Karpas-422 (cell line): Measurements from ENCODE around the gene SLC30A4. TPM values are rescaled to one million over a fixed set of nuclear protein-coding genes. Genes with fewer than 3 reads are reported as not detected.

Experiments used
- DNase-seq: peaks from one replicate; pipeline ENCODE4 v3.0.0-alpha.2; 2015
- H2AFZ ChIP-seq: fragments of 200-600 bp; sonication (generic); 2 replicates; pipeline ENCODE4 v1.6.1; 2014; ENCODE audit warnings: antibody characterized with exemption, low read length, mixed read lengths
- H3K27ac ChIP-seq: fragments of 200-600 bp; sonication (generic); 2 replicates; pipeline ENCODE4 v1.5.1; 2014; ENCODE audit warnings: mild to moderate bottlenecking, low read length, moderate library complexity
- H3K27me3 ChIP-seq: fragments of 200-600 bp; sonication (generic); 2 replicates; pipeline ENCODE4 v1.6.1; 2014; ENCODE audit warnings: low read length, mixed read lengths
- H3K36me3 ChIP-seq: fragments of 200-600 bp; sonication (generic); 2 replicates; pipeline ENCODE4 v1.6.1; 2014; ENCODE audit warnings: low read length, mixed read lengths; ENCODE audit not compliant: insufficient read depth
- H3K4me1 ChIP-seq: fragments of 200-600 bp; sonication (generic); 2 replicates; pipeline ENCODE4 v1.6.1; 2014; ENCODE audit warnings: mild to moderate bottlenecking, low read length, mixed read lengths
- H3K4me2 ChIP-seq: fragments of 200-600 bp; sonication (generic); 2 replicates; pipeline ENCODE4 v1.6.1; 2014; ENCODE audit warnings: low read length, low read depth, mild to moderate bottlenecking; ENCODE audit not compliant: poor library complexity, severe bottlenecking
- H3K4me3 ChIP-seq: fragments of 200-600 bp; sonication (generic); 2 replicates; pipeline ENCODE4 v1.5.1; 2014; ENCODE audit warnings: mild to moderate bottlenecking, antibody characterized with exemption, low read length, mixed read lengths
- H3K79me2 ChIP-seq: fragments of 200-600 bp; sonication (generic); 2 replicates; pipeline ENCODE4 v1.6.1; 2014; ENCODE audit warnings: mild to moderate bottlenecking, low read length, mixed read lengths
- H3K9ac ChIP-seq: fragments of 200-600 bp; sonication (generic); 2 replicates; pipeline ENCODE4 v1.6.0; 2014; ENCODE audit warnings: low read length
- H3K9me2 ChIP-seq: fragments of 200-600 bp; sonication (generic), shearing (Covaris generic); replicated peaks from 2 replicates; pipeline ENCODE4 v1.6.0; 2014; ENCODE audit warnings: mild to moderate bottlenecking, low read length, moderate library complexity; ENCODE audit not compliant: insufficient read depth
- H3K9me3 ChIP-seq: fragments of 300-700, 200-600 bp; sonication (generic); 2 replicates; pipeline ENCODE4 v1.6.1; 2014; ENCODE audit warnings: low read length, mixed read lengths
- H4K20me1 ChIP-seq: fragments of 200-600 bp; sonication (generic); 2 replicates; pipeline ENCODE4 v1.6.1; 2014; ENCODE audit warnings: mild to moderate bottlenecking, antibody characterized with exemption, low read length, low read depth; ENCODE audit not compliant: insufficient read depth
- small RNA-seq: library from RNA; depleted of rRNA; stranded (forward); fragments of <200 nt; gene quantifications from one replicate; pipeline ENCODE3, GENCODE V24; 2014
- total RNA-seq: library from RNA; depleted of rRNA; stranded (reverse); fragments of >200 nt; shearing (Covaris generic); gene quantifications from 2 replicates; pipeline ENCODE4 v1.2.3, GENCODE V29; 2014; ENCODE audit warnings: low replicate concordance; rRNA removed

Gene SLC30A4
- total RNA-seq, 1 experiment from 2014 or later: not detected

GRCh38 chr15:45429941-45430792, 92.4 kb downstream of the SLC30A4 start:
- H3K4me3 ChIP-seq: no peak overlapping the region
- DNase-seq: no peak

More at GRCh38 chr15:45429941-45430792, 92.4 kb downstream of the SLC30A4 start:
- H3K27me3 ChIP-seq: no peaks in the 10 kb centered on the region
- H3K4me2 ChIP-seq: no peak overlapping the region
- H3K79me2 ChIP-seq: no peaks in the 10 kb centered on the region
- H3K36me3 ChIP-seq: no peaks in the 10 kb centered on the region
- H3K9me2 ChIP-seq: no peaks in the 10 kb centered on the region
- H3K27ac ChIP-seq: no peak overlapping the region
- no peak overlapping the region for H2AFZ ChIP-seq
- H4K20me1 ChIP-seq: no peaks in the 10 kb centered on the region
- no peak overlapping the region for H3K9ac ChIP-seq
- no peaks in the 10 kb centered on the region for H3K9me3 ChIP-seq
- H3K4me1 ChIP-seq: no peaks in the 10 kb centered on the region

Small RNA genes within 50 kb of the gene (small RNA-seq; reads per million reads assigned to genes)
- gene DPPA5P2 (not detected), gene SNORA41B (not detected)

Other genes starting within 250 kb of the SLC30A4 start
- gene GATM, start 144.2 kb downstream of the SLC30A4 start, total RNA-seq: 13.7 and 29.0 TPM in 2 replicates
- gene BLOC1S6, start 64.6 kb upstream of the SLC30A4 start, total RNA-seq: 62.7 and 77.1 TPM in 2 replicates
- gene SQOR, start 112.3 kb upstream of the SLC30A4 start, total RNA-seq: 2.1 and 3.5 TPM in 2 replicates